ENCODE results near the gene PARP12. TPM values are rescaled to one million over a fixed set of nuclear protein-coding genes. Genes with fewer than 3 reads are reported as not detected.
A peak's percentile ranks its signal among the peaks of the same experiment; 100 is the strongest.

The PARP12 gene
- total and polyA plus RNA-seq, 5 donors from 2014 or later = 30.1 to 258 (median 64.1) TPM

DNA sequence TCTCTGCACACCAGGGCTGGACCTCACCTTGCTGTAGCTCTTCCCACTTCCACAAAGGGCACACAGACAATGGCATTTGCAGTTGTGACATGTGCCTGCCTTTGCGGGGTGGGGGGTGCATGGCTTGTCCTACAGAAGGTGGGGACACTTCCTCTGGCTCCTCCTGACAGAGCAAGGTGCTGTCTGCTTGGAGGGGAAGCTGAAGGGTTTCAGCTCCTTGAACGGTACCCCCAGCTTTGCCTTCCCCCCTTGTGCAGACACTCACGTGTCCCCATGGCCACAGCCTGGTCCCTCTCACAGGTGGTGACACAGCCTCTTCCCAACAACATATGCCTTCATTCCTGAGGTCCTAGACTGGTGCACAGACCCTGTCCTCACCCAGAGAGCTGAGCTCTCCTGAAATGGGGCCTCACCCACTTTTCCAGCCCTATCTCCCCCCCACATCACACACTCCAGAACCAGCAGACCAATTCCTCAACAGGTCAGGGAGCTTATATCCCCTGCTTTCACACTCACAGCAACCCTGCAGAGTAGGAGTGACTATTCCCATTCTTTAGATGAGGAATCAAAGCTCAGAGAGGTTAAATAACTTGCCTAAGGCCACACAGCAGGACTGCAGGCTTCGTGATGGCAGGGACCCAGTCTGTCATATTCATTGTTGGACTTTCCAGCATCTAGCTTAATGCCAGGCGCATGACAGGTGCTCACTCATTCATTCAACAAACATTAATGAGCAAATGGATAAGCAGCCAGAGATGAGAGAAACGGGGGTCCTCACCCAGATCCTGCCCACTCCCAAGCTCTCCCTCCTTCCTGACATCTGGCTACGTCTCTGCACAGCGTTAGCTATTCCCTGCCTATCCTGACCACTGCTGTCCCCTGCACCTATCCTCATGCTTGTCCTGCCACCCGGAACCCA, 44.4 kb downstream of the PARP12 start:
- Mint-ChIP-seq H3K27ac (peak overlapping the region in 1 of 3 donors; percentile 22), H3K27me3 (no peaks in the 10 kb centered on the region)

DNA sequence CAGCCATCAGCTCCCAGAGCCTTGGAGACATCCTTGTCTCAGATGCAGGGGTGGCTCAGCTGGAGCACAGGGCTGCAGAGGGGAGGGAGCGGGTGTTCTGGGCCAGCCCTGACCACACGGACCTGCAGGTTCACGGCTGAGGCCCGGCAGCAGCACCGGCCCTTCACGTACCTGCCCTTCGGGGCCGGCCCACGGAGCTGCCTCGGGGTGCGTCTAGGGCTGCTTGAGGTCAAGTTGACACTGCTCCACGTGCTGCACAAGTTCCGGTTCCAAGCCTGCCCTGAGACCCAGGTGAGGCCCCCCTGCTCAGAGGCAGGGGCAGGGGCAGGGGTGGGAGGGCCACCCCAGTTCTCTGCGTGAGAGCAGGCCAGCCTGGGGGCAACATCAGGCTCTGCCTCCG, 45.2 kb downstream of the PARP12 start:
- no peaks in the 10 kb centered on the region for H3K9me3 Mint-ChIP-seq
- H3K4me3 Mint-ChIP-seq = no peak overlapping the region

More for the DNA sequence above, 44.4 kb downstream of the PARP12 start:
- peaks cover 0 to 3% (median 1%) of the 10 kb centered on the region in 4 donors for H3K4me1 Mint-ChIP-seq
- Histone ChIP-seq H3K4me3 (ENCODE audit: low read depth, low read length) (no peak overlapping the region), H3K27me3 (ENCODE audit: control insufficient read depth, insufficient read depth, low read length) (no peaks in the 10 kb centered on the region), H3K4me1 (ENCODE audit: control insufficient read depth, insufficient read depth, low read length, poor library complexity, severe bottlenecking) (no peaks in the 10 kb centered on the region), H3K9me3 (ENCODE audit: control insufficient read depth in 2 of 2, low read length in 2 of 2) (no peaks in the 10 kb centered on the region), H3K27ac (ENCODE audit: insufficient read depth, low read length, poor library complexity, severe bottlenecking) (no peak overlapping the region), H3K36me3 (ENCODE audit: control insufficient read depth, insufficient read depth, low read length) (peaks cover 18% of the 10 kb centered on the region)
- H3K9me3 Mint-ChIP-seq = no peaks in the 10 kb centered on the region
- peaks cover 18% of the 10 kb centered on the region for H3K36me3 Mint-ChIP-seq
- no peak overlapping the region for H3K4me3 Mint-ChIP-seq
- no peak for DNase-seq
- no peak for ATAC-seq (ENCODE audit: low read depth in 2 of 2)

DNA sequence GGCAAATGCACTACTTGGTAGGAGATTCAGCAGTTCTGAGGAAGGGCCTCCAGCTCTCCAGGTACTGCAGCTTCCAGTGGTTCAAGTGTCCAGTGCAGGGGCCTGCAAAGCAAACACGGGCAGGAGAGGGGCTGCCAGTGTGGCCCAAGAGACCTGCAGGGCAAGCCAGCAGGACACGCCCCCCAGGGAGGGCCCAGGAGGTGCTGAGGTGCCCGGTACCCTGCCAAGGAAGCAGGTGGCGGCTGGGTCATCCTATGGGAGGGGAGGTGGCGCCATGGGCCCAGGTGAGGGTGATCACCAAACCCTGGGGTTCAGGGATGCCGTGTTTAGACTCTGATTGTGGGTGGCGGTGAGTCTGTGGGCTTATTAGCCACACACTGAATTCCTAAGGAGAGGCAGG, 45.7 kb downstream of the PARP12 start:
- no peak overlapping the region for H3K4me3 ChIP-seq (ENCODE audit: low read depth, low read length)
- H3K27ac ChIP-seq (ENCODE audit: insufficient read depth, low read length, poor library complexity, severe bottlenecking) = no peak overlapping the region
- H3K9me3 ChIP-seq (ENCODE audit: control insufficient read depth in 2 of 2, low read length in 2 of 2) = no peaks in the 10 kb centered on the region
- no peaks in the 10 kb centered on the region for H3K4me1 ChIP-seq (ENCODE audit: control insufficient read depth, insufficient read depth, low read length, poor library complexity, severe bottlenecking)
- H3K27me3 Mint-ChIP-seq = no peaks in the 10 kb centered on the region
- H3K27me3 ChIP-seq (ENCODE audit: control insufficient read depth, insufficient read depth, low read length) = no peaks in the 10 kb centered on the region
- DNase-seq (no peak), ATAC-seq (ENCODE audit: low read depth in 2 of 2) (no peak)
- no peaks in the 10 kb centered on the region for H3K9me3 Mint-ChIP-seq
- H3K36me3 ChIP-seq (ENCODE audit: control insufficient read depth, insufficient read depth, low read length) = peaks cover 5% of the 10 kb centered on the region
- peaks cover 0 to 3% (median 1%) of the 10 kb centered on the region in 4 donors for H3K4me1 Mint-ChIP-seq
- no peak overlapping the region for H3K27ac Mint-ChIP-seq
- H3K36me3 Mint-ChIP-seq = peaks cover 7% of the 10 kb centered on the region
- H3K4me3 Mint-ChIP-seq = no peak overlapping the region

More for the DNA sequence above, 45.2 kb downstream of the PARP12 start:
- Mint-ChIP-seq H3K36me3 (peaks cover 12% of the 10 kb centered on the region), H3K27me3 (no peaks in the 10 kb centered on the region), H3K27ac (no peak overlapping the region), H3K4me1 (peaks cover 0 to 3% (median 1%) of the 10 kb centered on the region in 4 donors)
- no peak for DNase-seq
- H3K27ac ChIP-seq (ENCODE audit: insufficient read depth, low read length, poor library complexity, severe bottlenecking) = no peak overlapping the region
- H3K27me3 ChIP-seq (ENCODE audit: control insufficient read depth, insufficient read depth, low read length) = no peaks in the 10 kb centered on the region
- ATAC-seq (ENCODE audit: low read depth in 2 of 2) = no peak
- H3K36me3 ChIP-seq (ENCODE audit: control insufficient read depth, insufficient read depth, low read length) = peaks cover 10% of the 10 kb centered on the region
- no peaks in the 10 kb centered on the region for H3K9me3 ChIP-seq (ENCODE audit: control insufficient read depth in 2 of 2, low read length in 2 of 2)
- no peaks in the 10 kb centered on the region for H3K4me1 ChIP-seq (ENCODE audit: control insufficient read depth, insufficient read depth, low read length, poor library complexity, severe bottlenecking)
- H3K4me3 ChIP-seq (ENCODE audit: low read depth, low read length) = no peak overlapping the region

DNA sequence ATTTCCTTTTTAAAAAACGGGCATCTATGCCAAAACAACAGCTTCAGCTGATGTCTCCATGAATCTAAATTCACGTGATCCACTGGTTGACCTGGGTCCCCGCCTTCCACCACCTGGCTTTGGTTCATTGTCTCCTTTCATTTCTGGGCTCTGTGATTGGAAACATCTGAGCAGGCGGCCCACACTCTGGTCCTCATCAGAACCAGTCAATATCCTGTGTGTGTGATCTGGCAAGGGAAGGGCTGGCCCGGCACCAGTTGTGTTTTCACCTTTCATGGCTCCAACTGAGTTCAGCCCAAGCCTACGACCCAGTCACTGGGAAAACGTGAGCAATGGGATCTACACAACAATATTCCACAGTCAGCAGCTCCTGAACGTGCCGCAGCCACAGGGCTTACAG, 46.2 kb downstream of the PARP12 start:
- DNase-seq = no peak

DNA sequence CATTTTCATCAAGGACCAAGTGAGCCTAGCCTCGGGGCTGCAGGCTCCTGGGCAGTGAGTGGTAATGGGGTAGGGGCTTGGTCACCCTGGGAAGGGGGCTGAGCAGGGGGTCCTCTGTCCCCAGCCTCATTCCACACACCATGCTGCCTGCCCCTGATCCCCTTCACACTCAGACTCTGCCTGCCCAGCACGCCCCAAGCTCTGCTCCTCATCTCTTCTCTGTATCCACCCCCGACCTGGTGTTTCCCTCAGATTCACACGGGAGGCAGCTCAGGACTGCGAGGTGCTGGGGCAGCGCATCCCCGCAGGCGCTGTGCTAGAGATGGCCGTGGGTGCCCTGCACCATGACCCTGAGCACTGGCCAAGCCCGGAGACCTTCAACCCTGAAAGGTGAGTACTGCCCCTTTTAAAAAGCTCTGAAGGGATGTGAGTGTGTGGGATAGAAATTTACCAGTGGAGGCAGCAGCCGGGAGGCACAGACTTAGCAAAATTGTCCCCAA, 47.2 kb downstream of the PARP12 start:
- no peaks in the 10 kb centered on the region for H3K9me3 ChIP-seq (ENCODE audit: control insufficient read depth in 2 of 2, low read length in 2 of 2)
- H3K4me1 ChIP-seq (ENCODE audit: control insufficient read depth, insufficient read depth, low read length, poor library complexity, severe bottlenecking) = no peaks in the 10 kb centered on the region
- Mint-ChIP-seq H3K36me3 (peaks cover 10% of the 10 kb centered on the region), H3K9me3 (no peaks in the 10 kb centered on the region), H3K27me3 (no peaks in the 10 kb centered on the region), H3K4me1 (peaks cover 0 to 6% (median 1%) of the 10 kb centered on the region in 4 donors), H3K27ac (no peak overlapping the region), H3K4me3 (no peak overlapping the region)
- ATAC-seq (ENCODE audit: low read depth in 2 of 2) (no peak), DNase-seq (no peak)
- no peaks in the 10 kb centered on the region for H3K36me3 ChIP-seq (ENCODE audit: control insufficient read depth, insufficient read depth, low read length)
- no peaks in the 10 kb centered on the region for H3K27me3 ChIP-seq (ENCODE audit: control insufficient read depth, insufficient read depth, low read length)
- no peak overlapping the region for H3K27ac ChIP-seq (ENCODE audit: insufficient read depth, low read length, poor library complexity, severe bottlenecking)
- no peak overlapping the region for H3K4me3 ChIP-seq (ENCODE audit: low read depth, low read length)

More for the DNA sequence above, 46.2 kb downstream of the PARP12 start:
- ATAC-seq (ENCODE audit: low read depth in 2 of 2) = no peak
- H3K4me3 ChIP-seq (ENCODE audit: low read depth, low read length) = no peak overlapping the region
- H3K36me3 Mint-ChIP-seq = peaks cover 6% of the 10 kb centered on the region
- no peaks in the 10 kb centered on the region for H3K27me3 Mint-ChIP-seq
- H3K4me3 Mint-ChIP-seq = no peak overlapping the region
- H3K27me3 ChIP-seq (ENCODE audit: control insufficient read depth, insufficient read depth, low read length) = no peaks in the 10 kb centered on the region
- H3K27ac Mint-ChIP-seq = no peak overlapping the region
- H3K9me3 ChIP-seq (ENCODE audit: control insufficient read depth in 2 of 2, low read length in 2 of 2) = no peaks in the 10 kb centered on the region
- no peak overlapping the region for H3K27ac ChIP-seq (ENCODE audit: insufficient read depth, low read length, poor library complexity, severe bottlenecking)
- peaks cover 3% of the 10 kb centered on the region for H3K36me3 ChIP-seq (ENCODE audit: control insufficient read depth, insufficient read depth, low read length)
- no peaks in the 10 kb centered on the region for H3K9me3 Mint-ChIP-seq
- H3K4me1 ChIP-seq (ENCODE audit: control insufficient read depth, insufficient read depth, low read length, poor library complexity, severe bottlenecking) = no peaks in the 10 kb centered on the region
- H3K4me1 Mint-ChIP-seq = peaks cover 0 to 3% (median 1%) of the 10 kb centered on the region in 4 donors

DNA sequence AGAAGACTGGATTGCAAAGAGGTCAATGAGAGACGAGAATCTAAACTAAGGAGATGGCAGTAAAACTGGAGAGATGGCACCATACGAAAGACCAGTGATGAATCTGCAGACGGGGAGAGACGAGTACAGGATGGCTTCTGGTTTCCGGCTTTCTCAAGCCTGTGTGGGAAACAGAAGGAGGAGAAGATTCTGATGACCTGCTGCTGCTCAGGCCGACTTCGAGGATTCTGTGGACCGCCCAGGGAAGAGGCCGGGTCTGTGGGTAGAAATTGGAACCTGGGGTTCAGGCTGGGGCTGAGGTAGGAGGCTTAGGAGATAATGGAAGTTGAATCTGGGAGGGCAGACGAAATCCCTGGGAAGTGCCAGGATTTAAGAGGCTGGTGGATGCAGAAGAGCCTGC, 48.6 kb downstream of the PARP12 start:
- H3K36me3 ChIP-seq (ENCODE audit: control insufficient read depth, insufficient read depth, low read length) = no peaks in the 10 kb centered on the region
- Mint-ChIP-seq H3K36me3 (peaks cover 10% of the 10 kb centered on the region), H3K27ac (peak overlapping the region in 1 of 3 donors; percentile 38), H3K9me3 (no peaks in the 10 kb centered on the region), H3K4me3 (no peak overlapping the region), H3K4me1 (peaks cover 0 to 6% (median 1%) of the 10 kb centered on the region in 4 donors), H3K27me3 (peaks cover 4% of the 10 kb centered on the region)
- ATAC-seq (ENCODE audit: low read depth in 2 of 2) = no peak
- no peak for DNase-seq
- H3K9me3 ChIP-seq (ENCODE audit: control insufficient read depth in 2 of 2, low read length in 2 of 2) = no peaks in the 10 kb centered on the region
- no peaks in the 10 kb centered on the region for H3K4me1 ChIP-seq (ENCODE audit: control insufficient read depth, insufficient read depth, low read length, poor library complexity, severe bottlenecking)
- no peak overlapping the region for H3K27ac ChIP-seq (ENCODE audit: insufficient read depth, low read length, poor library complexity, severe bottlenecking)
- no peak overlapping the region for H3K4me3 ChIP-seq (ENCODE audit: low read depth, low read length)
- no peaks in the 10 kb centered on the region for H3K27me3 ChIP-seq (ENCODE audit: control insufficient read depth, insufficient read depth, low read length)

DNA sequence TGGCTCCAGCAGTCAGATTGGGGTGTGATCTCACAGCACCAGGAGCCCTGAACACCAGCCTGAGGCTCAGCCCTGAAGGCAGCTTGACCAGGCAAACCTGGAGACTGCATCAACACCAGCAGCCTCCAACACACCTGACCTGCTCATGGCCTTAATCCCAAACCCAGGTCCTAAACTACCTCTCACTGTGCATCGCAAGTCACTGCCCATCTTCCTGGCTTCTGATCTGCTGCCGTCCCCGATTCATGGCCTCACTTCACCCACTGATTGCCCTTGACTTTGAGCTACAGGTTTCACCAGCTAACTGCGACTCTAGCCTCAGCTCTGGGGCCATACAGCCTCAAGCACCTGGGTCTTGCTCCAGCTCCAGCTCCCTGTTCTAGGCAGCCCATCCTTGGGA, 49.1 kb downstream of the PARP12 start:
- Mint-ChIP-seq H3K27ac (no peak overlapping the region), H3K4me3 (no peak overlapping the region)
- ATAC-seq (ENCODE audit: low read depth in 2 of 2) = no peak

More for the DNA sequence above, 49.1 kb downstream of the PARP12 start:
- no peaks in the 10 kb centered on the region for H3K27me3 ChIP-seq (ENCODE audit: control insufficient read depth, insufficient read depth, low read length)
- H3K36me3 ChIP-seq (ENCODE audit: control insufficient read depth, insufficient read depth, low read length) = no peaks in the 10 kb centered on the region
- peaks cover 0 to 3% (median 1%) of the 10 kb centered on the region in 4 donors for H3K4me1 Mint-ChIP-seq
- peaks cover 10% of the 10 kb centered on the region for H3K36me3 Mint-ChIP-seq
- no peak overlapping the region for H3K27ac ChIP-seq (ENCODE audit: insufficient read depth, low read length, poor library complexity, severe bottlenecking)
- H3K9me3 Mint-ChIP-seq = no peaks in the 10 kb centered on the region
- H3K27me3 Mint-ChIP-seq = peaks cover 7% of the 10 kb centered on the region
- no peaks in the 10 kb centered on the region for H3K9me3 ChIP-seq (ENCODE audit: control insufficient read depth in 2 of 2, low read length in 2 of 2)
- H3K4me1 ChIP-seq (ENCODE audit: control insufficient read depth, insufficient read depth, low read length, poor library complexity, severe bottlenecking) = no peaks in the 10 kb centered on the region
- no peak overlapping the region for H3K4me3 ChIP-seq (ENCODE audit: low read depth, low read length)
- no peak for DNase-seq

All from CD4-positive, CD25-positive, alpha-beta regulatory T cell (primary cell).